IgD-negative memory B cell (primary cell): Measurements from ENCODE around the gene CCSER1. TPM values are rescaled to one million over a fixed set of nuclear protein-coding genes. Genes with fewer than 3 reads are reported as not detected.

Experiments used
- H3K27ac Mint-ChIP-seq, 3 donors: one replicate each; pipeline ENCODE4 v1.8.0; 2020 to 2022; ENCODE audit warnings: mild to moderate bottlenecking in 3 of 3, mixed read lengths in 3 of 3, moderate library complexity in 1 of 3
- H3K27me3 Mint-ChIP-seq: one replicate; pipeline ENCODE4 v1.8.0; 2021; ENCODE audit warnings: mixed read lengths
- H3K36me3 Mint-ChIP-seq: one replicate; pipeline ENCODE4 v1.8.0; 2020; ENCODE audit warnings: mild to moderate bottlenecking, mixed read lengths
- H3K4me1 Mint-ChIP-seq, 3 donors: one replicate each; pipeline ENCODE4 v1.8.0; 2020 to 2022; ENCODE audit warnings: mixed read lengths in 3 of 3, mild to moderate bottlenecking in 1 of 3
- H3K4me3 Mint-ChIP-seq, 4 donors: one replicate each; pipeline ENCODE4 v1.8.0; 2020 to 2022; ENCODE audit warnings: mild to moderate bottlenecking in 4 of 4, mixed read lengths in 4 of 4, moderate library complexity in 3 of 4
- H3K9me3 Mint-ChIP-seq, 3 donors: one replicate each; pipeline ENCODE4 v1.8.0; 2020 to 2021; ENCODE audit warnings: mixed read lengths in 3 of 3, mild to moderate bottlenecking in 1 of 3
- polyA plus RNA-seq: library from polyadenylated mRNA; unstranded; fragments of 300-500 nt; fragmentation: Illumina TruSeq; gene quantifications from one replicate; pipeline ENCODE4 v1.2.3, GENCODE V29; 2021

Gene CCSER1
- 4.7 TPM for polyA plus RNA-seq

- Mint-ChIP-seq H3K36me3 (no peaks in the 10 kb centered on the region), H3K4me1 (peaks cover 0 to 17% (median 7%) of the 10 kb centered on the region in 3 donors), H3K4me3 (peak within 1 kb of the TSS; percentile 93 to 99 (median 96)), H3K9me3 (no peaks in the 10 kb centered on the region), H3K27ac (peak within 1 kb of the TSS; percentile 92 to 98 (median 95)), H3K27me3 (no peaks in the 10 kb centered on the region)
Measured at GRCh38 chr4:90127223-90127705, at the start of gene CCSER1. TSS of gene CCSER1 (plus strand) at chr4:90127394.

DNA sequence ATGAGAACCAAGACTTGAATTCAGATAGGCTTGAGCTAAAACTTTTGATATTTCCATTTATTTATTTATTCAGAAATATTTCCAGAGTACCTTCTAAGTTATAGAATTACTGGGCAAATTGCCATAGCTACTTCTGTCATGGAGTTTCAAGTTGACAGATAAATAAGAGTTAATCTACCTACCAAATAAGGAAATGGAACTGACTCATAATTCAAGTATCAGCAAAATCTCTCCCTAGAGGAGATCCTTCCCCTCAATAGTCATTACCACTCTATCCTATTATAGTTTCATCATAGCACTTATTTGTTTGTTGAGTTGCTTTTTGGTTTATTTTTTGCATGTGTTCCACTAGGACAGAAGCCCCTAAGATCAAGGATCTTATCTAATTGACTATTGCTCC is 48.8 kb upstream of the CCSER1 start:
- H3K4me3 Mint-ChIP-seq: no peak overlapping the region
- peaks cover 4% of the 10 kb centered on the region for H3K36me3 Mint-ChIP-seq
- H3K4me1 Mint-ChIP-seq: peaks cover 6 to 12% (median 8%) of the 10 kb centered on the region in 3 donors
- no peaks in the 10 kb centered on the region for H3K9me3 Mint-ChIP-seq
- peaks cover 5% of the 10 kb centered on the region for H3K27me3 Mint-ChIP-seq
- H3K27ac Mint-ChIP-seq: no peak overlapping the region

DNA sequence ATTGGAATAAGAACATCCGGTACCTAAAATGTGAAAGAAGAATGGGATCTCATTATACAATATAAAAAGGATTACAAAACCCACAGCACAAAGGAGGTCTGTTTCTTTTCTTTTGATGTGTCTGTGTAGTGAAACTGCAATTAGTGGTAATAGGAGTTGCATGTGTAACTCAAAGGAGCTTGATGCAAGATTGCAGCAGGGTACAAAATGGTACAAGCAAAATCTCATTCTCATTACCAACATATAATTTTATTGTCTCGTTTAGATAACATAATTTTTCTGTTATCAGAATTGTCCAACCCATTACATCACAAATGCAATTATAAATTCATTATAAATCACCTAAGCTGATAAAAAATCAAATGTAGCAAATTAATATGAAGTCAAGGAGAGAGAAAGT is 47.1 kb upstream of the CCSER1 start:
- no peak overlapping the region for H3K4me3 Mint-ChIP-seq
- H3K27ac Mint-ChIP-seq: no peak overlapping the region

GRCh38 chr4:90081432-90082144 is 45.6 kb upstream of the CCSER1 start:
- Mint-ChIP-seq H3K27me3 (no peaks in the 10 kb centered on the region), H3K9me3 (no peaks in the 10 kb centered on the region), H3K4me3 (no peak overlapping the region), H3K36me3 (peaks cover 2% of the 10 kb centered on the region), H3K27ac (no peak overlapping the region), H3K4me1 (peaks cover 0 to 13% (median 7%) of the 10 kb centered on the region in 3 donors)

More for the DNA sequence above, 47.1 kb upstream of the CCSER1 start:
- Mint-ChIP-seq H3K9me3 (no peaks in the 10 kb centered on the region), H3K4me1 (peaks cover under 1 to 14% (median 8%) of the 10 kb centered on the region in 3 donors), H3K36me3 (peaks cover 4% of the 10 kb centered on the region), H3K27me3 (no peaks in the 10 kb centered on the region)

GRCh38 chr4:90082449-90082848 is 44.7 kb upstream of the CCSER1 start:
- H3K9me3 Mint-ChIP-seq: no peaks in the 10 kb centered on the region
- H3K27me3 Mint-ChIP-seq: no peaks in the 10 kb centered on the region
- peaks cover 2% of the 10 kb centered on the region for H3K36me3 Mint-ChIP-seq
- peaks cover 0 to 13% (median 7%) of the 10 kb centered on the region in 3 donors for H3K4me1 Mint-ChIP-seq
- H3K27ac Mint-ChIP-seq: no peak overlapping the region
- no peak overlapping the region for H3K4me3 Mint-ChIP-seq

- no peaks in the 10 kb centered on the region for H3K27me3 Mint-ChIP-seq
- H3K4me3 Mint-ChIP-seq: no peak overlapping the region
- H3K4me1 Mint-ChIP-seq: peaks cover 0 to 13% (median 7%) of the 10 kb centered on the region in 3 donors
- H3K27ac Mint-ChIP-seq: no peak overlapping the region
- H3K9me3 Mint-ChIP-seq: peaks cover 0 to 2% (median 0%) of the 10 kb centered on the region in 3 donors
- peaks cover 2% of the 10 kb centered on the region for H3K36me3 Mint-ChIP-seq
Measured at GRCh38 chr4:90084277-90084966, 42.8 kb upstream of the CCSER1 start.

GRCh38 chr4:90084967-90085295 is 42.3 kb upstream of the CCSER1 start:
- Mint-ChIP-seq H3K9me3 (peaks cover 0 to 2% (median 0%) of the 10 kb centered on the region in 3 donors), H3K36me3 (peaks cover 2% of the 10 kb centered on the region), H3K4me3 (no peak overlapping the region), H3K27ac (no peak overlapping the region), H3K27me3 (no peaks in the 10 kb centered on the region), H3K4me1 (peaks cover 0 to 13% (median 7%) of the 10 kb centered on the region in 3 donors)

GRCh38 chr4:90093526-90093925 is 33.7 kb upstream of the CCSER1 start:
- H3K4me3 Mint-ChIP-seq: no peak overlapping the region
- peaks cover 0 to 5% (median 1%) of the 10 kb centered on the region in 3 donors for H3K9me3 Mint-ChIP-seq
- peak overlapping the region in 1 of 3 donors; percentile 60 for H3K27ac Mint-ChIP-seq
- no peaks in the 10 kb centered on the region for H3K4me1 Mint-ChIP-seq
- H3K27me3 Mint-ChIP-seq: peaks cover 1% of the 10 kb centered on the region
- H3K36me3 Mint-ChIP-seq: no peaks in the 10 kb centered on the region

- Mint-ChIP-seq H3K4me3 (no peak overlapping the region), H3K27me3 (peaks cover 1% of the 10 kb centered on the region), H3K9me3 (peaks cover 0 to 3% (median 1%) of the 10 kb centered on the region in 3 donors), H3K27ac (no peak overlapping the region), H3K4me1 (peaks cover 0 to 5% (median under 1%) of the 10 kb centered on the region in 3 donors), H3K36me3 (no peaks in the 10 kb centered on the region)
Measured at GRCh38 chr4:90095000-90095399, 32.2 kb upstream of the CCSER1 start.

- Mint-ChIP-seq H3K27me3 (no peaks in the 10 kb centered on the region), H3K9me3 (peaks cover 0 to 3% (median 1%) of the 10 kb centered on the region in 3 donors), H3K36me3 (no peaks in the 10 kb centered on the region), H3K4me3 (no peak overlapping the region), H3K4me1 (peaks cover 0 to 9% (median 4%) of the 10 kb centered on the region in 3 donors), H3K27ac (peak overlapping the region in 1 of 3 donors; percentile 52)
Measured at GRCh38 chr4:90099812-90100211, 27.4 kb upstream of the CCSER1 start.

GRCh38 chr4:90103991-90104390 is 23.2 kb upstream of the CCSER1 start:
- H3K27ac Mint-ChIP-seq: no peak overlapping the region
- H3K36me3 Mint-ChIP-seq: no peaks in the 10 kb centered on the region
- no peaks in the 10 kb centered on the region for H3K9me3 Mint-ChIP-seq
- H3K27me3 Mint-ChIP-seq: peaks cover 4% of the 10 kb centered on the region
- H3K4me1 Mint-ChIP-seq: peaks cover 0 to 9% (median 4%) of the 10 kb centered on the region in 3 donors
- H3K4me3 Mint-ChIP-seq: no peak overlapping the region

- Mint-ChIP-seq H3K4me3 (no peak overlapping the region), H3K27me3 (peaks cover 4% of the 10 kb centered on the region), H3K4me1 (peaks cover 0 to 2% (median under 1%) of the 10 kb centered on the region in 3 donors), H3K36me3 (no peaks in the 10 kb centered on the region), H3K27ac (no peak overlapping the region), H3K9me3 (no peaks in the 10 kb centered on the region)
Measured at GRCh38 chr4:90105274-90105673, 21.9 kb upstream of the CCSER1 start.

DNA sequence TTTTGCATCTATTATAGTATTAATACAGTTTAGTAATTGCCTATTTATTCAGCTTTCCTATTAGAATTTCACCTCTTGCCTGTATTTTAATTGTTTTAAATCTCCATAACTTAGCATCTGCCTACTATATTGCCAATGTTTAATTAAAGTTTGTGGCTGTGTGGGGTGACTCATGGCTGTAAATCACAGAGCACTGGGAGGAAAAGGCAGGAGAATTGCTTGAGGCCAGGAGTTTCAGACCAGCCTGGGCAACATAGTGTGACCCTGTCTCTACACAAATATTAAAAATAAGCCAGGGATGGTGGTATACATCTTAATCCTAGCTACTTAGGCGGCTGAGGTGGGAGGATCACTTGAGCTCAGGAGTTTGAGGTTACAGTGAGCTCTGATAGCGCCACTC is 14.5 kb upstream of the CCSER1 start:
- no peak overlapping the region for H3K4me3 Mint-ChIP-seq
- peaks cover 2% of the 10 kb centered on the region for H3K36me3 Mint-ChIP-seq
- H3K27me3 Mint-ChIP-seq: no peaks in the 10 kb centered on the region
- H3K9me3 Mint-ChIP-seq: no peaks in the 10 kb centered on the region
- H3K4me1 Mint-ChIP-seq: no peaks in the 10 kb centered on the region
- H3K27ac Mint-ChIP-seq: no peak overlapping the region

GRCh38 chr4:90113881-90114457 is 13.2 kb upstream of the CCSER1 start:
- H3K4me1 Mint-ChIP-seq: peaks cover 0 to 6% (median 6%) of the 10 kb centered on the region in 3 donors
- H3K4me3 Mint-ChIP-seq: no peak overlapping the region
- H3K27me3 Mint-ChIP-seq: no peaks in the 10 kb centered on the region
- H3K27ac Mint-ChIP-seq: no peak overlapping the region
- H3K36me3 Mint-ChIP-seq: peaks cover 2% of the 10 kb centered on the region
- no peaks in the 10 kb centered on the region for H3K9me3 Mint-ChIP-seq

DNA sequence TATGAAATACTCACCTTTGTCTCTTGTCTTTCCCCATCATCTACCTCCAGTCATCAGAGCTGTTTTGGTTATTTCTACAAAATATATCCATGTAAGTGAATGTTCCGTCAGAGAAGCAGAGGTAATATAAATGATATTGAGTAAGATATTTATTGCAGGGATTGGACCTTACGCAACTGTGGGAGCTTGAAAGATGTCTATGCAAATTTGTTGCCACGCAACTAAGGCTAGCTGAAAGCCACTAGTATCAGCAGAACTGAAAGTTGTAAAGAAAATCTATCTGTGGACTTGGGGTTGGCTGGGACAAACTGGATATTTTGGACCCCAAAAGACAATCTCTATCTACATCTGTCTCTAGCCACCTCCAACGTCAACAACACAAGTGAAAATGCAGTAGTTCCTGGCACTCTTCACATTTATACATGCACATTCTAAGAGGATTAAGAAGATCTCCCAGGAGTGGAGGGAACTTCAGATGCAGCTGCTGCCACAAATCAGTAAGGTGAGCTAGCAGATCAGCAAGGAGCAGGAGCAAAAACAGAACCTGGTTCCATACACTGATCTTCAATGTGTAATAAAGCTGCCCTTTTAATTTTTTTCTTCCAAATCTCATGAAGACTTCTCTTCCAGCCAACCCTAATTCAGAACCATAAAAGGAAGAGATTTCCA is 8.5 kb upstream of the CCSER1 start:
- Mint-ChIP-seq H3K27ac (no peak overlapping the region), H3K36me3 (peaks cover 2% of the 10 kb centered on the region), H3K4me1 (peaks cover 0 to 7% (median 7%) of the 10 kb centered on the region in 3 donors), H3K27me3 (no peaks in the 10 kb centered on the region), H3K4me3 (no peak overlapping the region), H3K9me3 (no peaks in the 10 kb centered on the region)
